ENCODE data around the gene ATP2A1. TPM values are rescaled to one million over a fixed set of nuclear protein-coding genes. Genes with fewer than 3 reads are reported as not detected.

The ATP2A1 gene
- total RNA-seq, result under 1 TPM; 0.27 to 0.37 TPM
- long read RNA-seq, result 0 reads

DNA sequence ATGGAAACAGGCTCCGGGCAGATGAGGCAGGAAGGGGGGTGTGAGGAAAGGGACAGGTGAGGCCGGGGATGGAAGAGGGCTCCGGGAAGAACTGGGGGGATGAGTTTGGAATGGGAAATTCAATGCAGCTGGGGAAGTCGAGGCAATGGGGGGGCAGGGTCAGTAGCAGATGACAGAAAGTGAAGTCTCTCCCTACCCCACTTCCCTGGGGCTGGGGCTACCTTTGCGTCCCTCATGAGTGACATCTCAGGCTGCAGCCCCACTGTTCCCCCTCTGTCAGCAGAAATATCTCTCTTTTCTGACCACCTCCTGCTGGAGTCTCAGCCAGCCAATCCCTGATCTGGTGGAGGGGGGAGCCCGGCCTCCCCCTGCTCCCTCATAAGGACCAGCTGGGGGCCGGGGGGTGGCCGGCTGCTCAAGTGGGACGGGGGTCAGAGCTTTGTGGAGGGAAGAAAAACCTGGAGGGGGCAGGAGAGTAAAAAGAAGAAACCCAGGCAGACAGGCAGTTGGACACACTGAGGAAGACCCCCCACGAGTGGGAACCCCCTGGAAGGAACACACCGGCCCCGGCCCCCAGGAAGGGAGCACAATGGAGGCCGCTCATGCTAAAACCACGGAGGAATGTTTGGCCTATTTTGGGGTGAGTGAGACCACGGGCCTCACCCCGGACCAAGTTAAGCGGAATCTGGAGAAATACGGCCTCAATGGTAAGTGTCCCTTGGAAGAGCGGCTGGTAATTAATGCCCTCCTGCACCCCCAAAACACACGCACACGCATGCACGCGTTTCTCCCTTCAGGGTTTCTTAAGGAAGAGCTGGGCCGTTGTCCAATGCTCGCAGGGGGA lies at the start of gene ATP2A1:
Gene ATP2A1 (plus strand): TSS at position 406 of the 844 bp plus-strand sequence. CDS start 184 bp downstream, at position 590.
- intact Hi-C loops (cut with DNase I), result no loop called here

DNA sequence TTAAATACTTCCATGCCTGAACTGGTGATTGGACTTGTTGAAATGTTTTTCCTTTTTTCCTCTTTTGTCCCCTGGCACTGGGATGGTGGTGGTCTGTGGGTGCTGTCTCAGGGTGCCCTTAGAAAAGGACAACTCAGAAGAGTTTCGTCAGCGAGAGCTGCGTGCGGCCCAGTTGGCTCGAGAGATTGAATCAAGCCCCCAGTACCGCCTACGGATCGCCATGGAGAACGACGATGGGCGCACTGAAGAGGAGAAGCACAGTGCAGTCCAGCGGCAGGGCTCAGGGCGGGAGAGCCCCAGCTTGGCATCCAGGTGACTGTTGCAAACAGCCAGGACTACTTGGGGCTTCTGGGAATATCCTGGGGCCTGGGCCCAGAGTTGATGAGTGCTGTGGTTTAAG lies 48.5 kb upstream of the ATP2A1 start:
- intact Hi-C loops (cut with DNase I), result no loop called here
- DNase-seq, result no peak
- ATAC-seq, result no peak

More for the DNA sequence above, at the start of gene ATP2A1:
- DNase-seq, result no peak
- ATAC-seq, result no peak

DNA sequence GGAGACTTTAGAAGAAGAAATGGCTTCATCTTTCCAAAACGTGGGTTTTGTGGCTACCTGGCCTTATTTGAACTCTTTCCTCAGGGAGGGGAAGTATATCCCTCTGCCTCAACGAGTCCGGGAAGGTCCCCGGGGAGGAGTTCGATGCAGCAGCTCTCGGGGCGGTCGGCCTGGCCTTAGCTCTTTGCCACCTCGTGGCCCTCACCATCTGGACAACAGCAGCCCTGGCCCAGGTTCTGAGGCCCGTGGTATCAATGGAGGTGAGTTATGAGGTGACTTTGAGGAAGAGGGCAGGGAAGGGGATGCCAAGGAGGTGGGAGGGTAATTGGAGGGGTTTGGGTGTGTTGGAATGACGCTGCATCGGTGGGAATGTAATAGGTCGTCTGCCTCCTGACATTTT lies 47.8 kb upstream of the ATP2A1 start:
- ATAC-seq (no peak), DNase-seq (no peak)
- intact Hi-C loops (cut with DNase I), result no loop called here

DNA sequence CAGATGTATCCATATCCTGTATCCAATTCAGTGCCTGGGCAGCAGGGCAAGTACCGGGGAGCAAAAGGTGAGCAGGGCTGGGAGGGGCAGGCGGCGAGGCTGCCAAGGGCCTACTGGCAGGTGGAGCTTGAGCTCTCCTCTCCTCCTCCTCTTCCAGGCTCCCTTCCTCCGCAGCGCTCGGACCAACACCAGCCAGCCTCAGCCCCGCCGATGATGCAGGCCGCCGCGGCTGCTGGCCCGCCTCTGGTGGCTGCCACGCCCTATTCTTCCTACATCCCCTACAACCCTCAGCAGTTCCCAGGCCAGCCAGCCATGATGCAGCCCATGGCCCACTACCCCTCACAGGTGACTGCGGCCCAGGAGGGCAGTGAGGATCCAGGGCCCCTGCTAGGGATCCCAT lies 43.9 kb upstream of the ATP2A1 start:
- DNase-seq (no peak), ATAC-seq (no peak)
- intact Hi-C loops (cut with DNase I), result no loop called here

DNA sequence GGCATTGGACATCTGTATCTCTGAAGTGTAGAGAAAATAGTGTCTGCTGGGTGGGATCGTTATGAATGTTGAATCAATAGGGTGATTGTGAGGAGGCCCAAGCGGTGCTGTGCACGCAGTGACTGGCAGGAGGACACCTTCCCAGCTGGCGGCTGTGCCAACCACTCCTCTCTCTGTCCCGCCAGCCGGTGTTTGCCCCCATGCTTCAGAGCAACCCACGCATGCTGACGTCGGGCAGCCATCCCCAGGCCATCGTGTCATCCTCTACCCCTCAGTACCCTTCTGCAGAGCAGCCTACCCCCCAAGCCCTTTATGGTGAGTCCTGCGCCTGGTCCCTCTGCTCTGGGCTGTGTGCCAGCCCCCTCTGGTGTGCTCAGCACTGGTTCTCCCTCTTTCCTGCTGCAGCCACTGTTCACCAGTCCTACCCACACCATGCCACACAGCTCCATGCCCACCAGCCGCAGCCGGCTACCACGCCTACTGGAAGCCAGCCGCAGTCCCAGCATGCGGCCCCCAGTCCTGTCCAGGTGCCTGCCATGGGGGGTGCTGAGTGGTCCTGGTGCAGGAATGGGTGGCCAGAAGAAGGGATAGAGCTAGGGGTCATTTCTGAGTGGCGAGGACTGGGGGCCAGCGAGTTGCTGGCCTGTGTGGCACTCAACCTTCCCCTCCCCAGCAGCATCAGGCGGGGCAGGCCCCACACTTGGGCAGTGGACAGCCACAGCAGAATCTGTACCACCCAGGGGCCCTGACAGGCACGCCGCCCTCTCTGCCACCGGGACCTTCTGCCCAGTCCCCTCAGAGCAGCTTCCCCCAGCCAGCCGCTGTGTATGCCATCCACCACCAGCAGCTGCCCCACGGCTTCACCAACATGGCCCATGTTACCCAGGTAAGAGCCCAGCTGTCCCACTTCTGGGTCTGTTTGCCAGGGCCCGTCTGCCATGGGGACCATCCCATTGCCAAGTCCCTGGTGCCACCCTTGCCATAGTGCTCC lies 43.1 kb upstream of the ATP2A1 start:
- intact Hi-C loops (cut with DNase I), result no loop called here
- no peak for DNase-seq
- no peak for ATAC-seq

DNA sequence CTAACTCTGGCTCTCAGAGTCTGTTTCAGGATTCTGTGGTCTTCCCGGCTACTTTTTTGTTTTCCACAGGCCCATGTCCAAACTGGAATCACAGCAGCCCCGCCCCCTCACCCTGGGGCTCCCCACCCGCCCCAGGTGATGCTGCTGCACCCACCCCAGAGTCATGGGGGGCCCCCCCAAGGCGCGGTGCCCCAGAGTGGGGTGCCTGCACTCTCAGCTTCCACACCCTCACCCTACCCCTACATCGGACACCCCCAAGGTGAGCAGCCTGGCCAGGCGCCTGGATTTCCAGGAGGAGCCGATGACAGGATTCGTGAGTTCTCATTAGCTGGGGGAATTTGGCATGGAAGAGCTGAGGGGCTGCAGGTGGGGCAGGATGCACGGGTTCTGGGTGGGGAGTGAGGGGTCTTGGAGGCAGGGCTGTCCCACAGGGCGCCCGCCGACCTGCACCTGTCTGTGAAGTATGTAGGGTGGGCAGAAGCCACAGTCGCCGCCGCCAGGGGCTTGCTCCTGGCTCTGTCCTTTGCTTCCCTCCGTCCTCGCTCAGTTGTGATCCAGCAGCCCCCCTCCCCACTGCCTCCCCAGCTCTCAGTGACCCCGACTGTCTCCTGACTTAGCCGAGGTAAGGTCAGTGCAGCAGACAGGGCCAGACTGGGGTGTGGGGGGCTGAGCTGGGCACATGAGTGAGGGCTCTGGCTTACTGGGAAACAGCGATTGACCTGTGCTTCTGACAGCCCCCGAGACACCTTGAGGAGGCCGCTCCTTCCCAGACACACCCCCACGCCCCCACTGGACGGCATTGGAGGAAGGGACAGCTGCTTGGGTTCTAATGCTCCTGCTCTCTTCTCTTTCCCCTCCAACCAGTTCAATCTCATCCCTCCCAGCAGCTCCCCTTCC lies 42.2 kb upstream of the ATP2A1 start:
- no peak for DNase-seq
- intact Hi-C loops (cut with DNase I), result no loop called here
- ATAC-seq, result no peak

DNA sequence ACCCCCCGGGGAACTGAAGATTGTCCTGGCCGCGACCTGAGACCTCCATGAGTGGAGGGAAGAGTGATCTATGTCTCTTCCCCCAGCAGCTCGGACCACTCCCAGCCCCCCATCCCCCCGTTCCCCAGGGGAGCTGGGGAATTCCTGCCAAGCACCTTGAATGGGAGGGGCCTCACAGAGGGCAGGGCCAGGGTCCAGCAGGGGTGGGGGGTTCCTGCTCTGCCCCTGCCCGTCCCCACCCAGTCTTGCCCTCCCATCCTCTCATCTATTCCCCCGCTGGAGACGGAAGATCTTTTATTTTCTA lies 41.6 kb upstream of the ATP2A1 start:
- no peak for DNase-seq
- intact Hi-C loops (cut with DNase I), result no loop called here
- ATAC-seq, result no peak

DNA sequence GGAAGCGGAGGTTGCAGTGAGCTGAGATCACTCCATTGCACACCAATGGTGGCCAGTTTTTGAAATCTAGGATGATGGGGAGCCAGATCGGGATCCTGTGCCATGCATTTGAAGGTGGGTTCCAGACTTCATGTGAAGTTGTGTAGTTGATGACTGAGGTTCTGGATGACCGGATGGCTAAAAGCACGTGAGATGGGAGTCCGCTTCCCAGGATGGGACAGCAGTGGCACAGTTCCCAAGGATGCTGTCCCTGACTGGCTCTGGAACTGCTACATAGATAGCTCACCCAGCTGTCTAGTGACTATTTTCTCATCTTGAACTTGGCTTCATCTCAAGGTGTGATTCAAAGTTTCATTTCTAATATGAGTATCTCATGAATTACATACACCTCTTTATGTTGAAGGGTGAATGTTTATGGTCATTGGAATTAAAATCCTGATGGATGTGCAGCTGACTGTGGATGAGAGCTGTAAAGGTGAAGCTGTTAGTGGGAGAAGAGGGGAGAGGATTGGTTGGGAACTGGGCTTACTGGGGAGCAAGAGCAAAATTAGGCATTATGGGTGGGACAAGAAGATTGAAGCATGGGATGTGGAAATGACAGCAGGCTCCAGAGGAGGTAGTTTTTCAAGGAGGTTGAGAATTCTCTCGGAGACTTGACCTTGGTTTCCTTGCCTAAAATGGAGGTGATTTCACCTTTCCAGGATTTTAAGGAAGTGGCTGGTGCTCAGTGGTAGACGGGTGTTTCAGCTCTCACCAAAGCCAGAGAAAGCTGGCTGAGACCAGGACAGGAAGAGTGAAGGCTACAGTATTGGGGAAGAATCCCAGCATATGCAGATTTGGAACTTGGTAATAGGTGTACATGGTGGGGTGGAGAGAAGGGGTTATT lies 40.4 kb upstream of the ATP2A1 start:
- DNase-seq (no peak), ATAC-seq (no peak)
- intact Hi-C loops (cut with DNase I), result no loop called here

DNA sequence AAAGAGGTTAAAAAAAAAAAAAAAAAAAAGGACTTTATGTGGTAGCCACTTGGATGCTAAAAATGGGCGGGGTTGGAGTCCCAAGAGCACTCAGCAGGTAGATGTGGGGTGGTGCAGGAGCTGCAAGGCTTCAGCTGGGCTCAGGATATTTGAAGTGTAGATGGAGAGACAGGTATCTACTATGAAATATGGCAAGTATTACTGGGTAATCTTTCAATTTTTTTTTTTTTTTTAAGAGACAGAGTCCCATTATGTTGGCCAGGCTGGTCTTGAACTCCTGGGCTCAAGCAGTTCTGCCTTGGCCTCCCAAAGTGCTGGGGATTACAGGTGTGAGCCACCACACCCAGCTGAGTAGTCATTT lies 39.8 kb upstream of the ATP2A1 start:
- ATAC-seq, result no peak
- no peak for DNase-seq
- intact Hi-C loops (cut with DNase I), result no loop called here

DNA sequence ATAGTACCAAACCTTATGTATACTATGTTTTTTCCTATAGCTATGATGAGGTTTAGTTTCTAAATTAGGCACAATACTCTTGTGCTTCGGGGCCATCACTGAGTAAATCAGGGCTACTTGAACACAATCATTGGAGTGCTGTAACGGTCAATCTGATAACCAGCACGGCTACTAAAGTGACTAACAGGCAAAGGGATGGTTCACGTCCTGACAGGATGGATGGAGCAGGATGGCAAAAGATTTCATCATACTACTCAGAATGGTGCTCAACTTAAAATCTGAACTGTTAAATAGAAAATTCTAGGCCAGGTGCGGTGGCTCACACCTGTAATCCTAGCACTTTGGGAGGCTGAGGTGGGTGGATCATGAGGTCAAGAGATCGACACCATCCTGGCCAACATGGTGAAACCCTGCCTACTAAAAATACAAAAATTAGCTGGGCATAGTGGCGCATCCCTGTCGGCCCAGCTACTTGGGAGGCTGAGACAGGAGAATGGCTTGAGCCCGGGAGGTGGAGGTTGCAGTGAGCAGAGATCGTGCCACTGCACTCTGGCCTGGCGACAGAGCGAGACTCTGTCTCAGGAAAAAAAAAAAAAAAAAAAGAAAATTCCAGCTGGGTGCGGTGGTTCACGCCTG lies 39.2 kb upstream of the ATP2A1 start:
- intact Hi-C loops (cut with DNase I), result no loop called here
- no peak for DNase-seq
- no peak for ATAC-seq

DNA sequence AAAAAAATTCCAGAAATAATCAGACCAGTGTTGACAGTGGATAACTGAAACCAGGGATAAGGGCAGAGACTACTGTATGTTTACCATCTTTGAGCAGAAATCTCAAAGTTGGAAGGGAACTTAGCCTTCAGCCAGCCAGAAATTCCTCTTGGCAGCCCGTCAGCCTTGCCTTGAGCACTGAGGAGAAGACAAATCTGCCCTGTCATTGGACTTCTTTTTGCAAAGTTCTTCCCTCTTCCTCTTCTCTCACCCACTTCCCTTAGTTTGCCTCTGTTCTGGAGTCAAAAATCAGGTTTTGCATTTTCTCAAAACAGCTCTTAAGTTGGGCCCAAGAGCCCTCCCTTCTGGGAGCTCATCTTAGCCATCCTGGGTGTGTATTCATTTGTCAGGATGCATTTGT lies 38.4 kb upstream of the ATP2A1 start:
- DNase-seq (no peak), ATAC-seq (peak in 1 of 2 donors; percentile 24)
- intact Hi-C loops (cut with DNase I), result loop anchor here in 1 of 2 donors (10.0 kb wide), 1 partner anchor 105 kb away; no protein-coding TSS in a partner anchor

DNA sequence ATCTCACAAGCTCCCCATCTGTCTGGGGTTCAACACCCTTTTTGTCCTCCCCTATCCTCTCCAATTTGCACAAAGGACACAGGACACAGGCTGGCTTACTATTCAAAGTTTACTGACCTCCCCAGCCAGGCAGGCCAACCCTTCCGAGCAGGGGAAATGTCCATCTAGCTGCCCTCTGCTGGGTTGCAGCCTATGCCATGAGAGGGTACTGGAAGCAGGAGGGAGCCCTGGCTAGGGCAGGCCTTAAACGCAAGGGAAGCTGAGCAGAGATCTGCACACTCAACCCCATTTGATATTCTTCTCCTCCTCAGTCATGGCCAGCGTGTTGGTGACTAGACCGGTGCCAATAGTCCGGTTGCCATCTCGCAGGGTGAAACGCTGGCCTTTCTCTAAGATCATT lies 35.6 kb upstream of the ATP2A1 start:
- intact Hi-C loops (cut with DNase I), result loop anchor here in 1 of 2 donors (10.0 kb wide), 1 partner anchor 102 kb away; no protein-coding TSS in a partner anchor
- no peak for DNase-seq
- no peak for ATAC-seq

DNA sequence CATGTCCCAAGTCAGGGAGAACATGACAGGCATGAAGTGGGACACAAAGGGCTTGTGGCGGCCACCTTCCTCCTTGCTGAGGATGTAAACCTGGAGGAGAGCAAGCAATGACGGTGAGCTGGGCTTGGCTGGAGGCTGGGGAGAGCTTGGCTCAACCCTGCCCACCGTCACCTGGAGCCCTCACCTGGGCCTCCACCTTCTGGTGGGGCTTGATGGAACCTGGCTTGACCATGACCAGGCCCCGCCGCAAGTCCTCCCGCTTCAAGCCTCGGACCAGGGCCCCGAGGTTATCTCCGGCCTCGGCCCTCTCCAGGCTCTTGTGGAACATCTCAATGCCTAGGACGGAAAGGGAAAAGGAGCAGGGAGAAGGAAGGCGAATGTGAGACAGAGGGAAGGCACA lies 34.5 kb upstream of the ATP2A1 start:
- intact Hi-C loops (cut with DNase I), result loop anchor here in 1 of 2 donors (10.0 kb wide), 1 partner anchor 101 kb away; no protein-coding TSS in a partner anchor
- no peak for DNase-seq
- no peak for ATAC-seq

DNA sequence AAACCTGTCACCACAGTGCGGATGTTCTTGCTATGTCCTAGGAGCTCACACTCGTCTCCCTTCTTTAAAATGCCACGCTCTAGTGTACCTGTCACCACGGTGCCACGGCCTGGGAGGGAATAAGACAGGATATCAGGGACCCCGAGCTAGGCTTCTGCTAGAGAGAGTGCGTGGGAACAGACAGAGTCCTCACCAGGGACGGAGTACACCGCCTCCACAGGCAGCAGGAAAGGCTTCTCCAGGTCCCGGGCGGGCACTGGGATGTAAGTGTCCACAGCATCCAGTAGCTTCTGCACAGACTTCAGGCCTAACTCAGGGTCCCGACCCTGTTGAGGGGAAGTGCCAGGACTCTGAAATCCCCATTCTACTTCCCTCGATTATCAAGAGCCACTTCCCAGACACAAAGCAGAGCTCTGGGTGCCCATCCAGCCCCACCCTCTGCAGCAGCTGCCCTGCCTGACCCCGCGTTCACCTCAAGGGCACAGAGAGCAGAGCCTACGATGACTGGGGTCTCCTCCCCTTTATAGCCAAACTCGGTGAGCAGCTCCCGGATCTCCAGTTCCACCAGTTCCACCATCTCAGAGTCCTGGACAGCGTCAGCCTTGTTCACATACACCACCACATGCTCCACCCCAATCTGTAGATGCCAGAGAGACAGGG lies 33.9 kb upstream of the ATP2A1 start:
- intact Hi-C loops (cut with DNase I), result loop anchor here in 1 of 2 donors (10.0 kb wide), 1 partner anchor 100 kb away; no protein-coding TSS in a partner anchor
- DNase-seq (no peak), ATAC-seq (no peak)

DNA sequence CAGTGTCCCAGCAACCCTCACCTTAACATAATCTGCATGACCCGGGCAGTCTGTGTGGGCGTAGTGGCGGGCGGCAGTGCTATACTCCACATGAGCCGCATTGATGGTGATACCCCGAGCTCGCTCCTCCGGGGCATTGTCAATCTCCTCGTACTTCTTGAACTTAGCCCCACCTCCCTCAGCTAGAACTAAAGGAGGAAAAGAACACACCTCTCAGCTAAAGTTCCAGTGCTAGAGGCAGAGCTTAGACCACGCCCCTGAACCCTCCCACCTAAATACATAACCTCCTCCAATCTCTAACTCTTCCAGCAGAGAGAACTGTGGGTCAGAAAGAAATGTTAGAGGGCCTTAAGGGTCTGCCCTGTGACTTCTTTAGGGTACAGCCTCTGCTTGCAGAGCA lies 33.0 kb upstream of the ATP2A1 start:
- ATAC-seq (no peak), DNase-seq (no peak)
- intact Hi-C loops (cut with DNase I), result loop anchor here in 1 of 2 donors (10.0 kb wide), 1 partner anchor 100 kb away; no protein-coding TSS in a partner anchor

DNA sequence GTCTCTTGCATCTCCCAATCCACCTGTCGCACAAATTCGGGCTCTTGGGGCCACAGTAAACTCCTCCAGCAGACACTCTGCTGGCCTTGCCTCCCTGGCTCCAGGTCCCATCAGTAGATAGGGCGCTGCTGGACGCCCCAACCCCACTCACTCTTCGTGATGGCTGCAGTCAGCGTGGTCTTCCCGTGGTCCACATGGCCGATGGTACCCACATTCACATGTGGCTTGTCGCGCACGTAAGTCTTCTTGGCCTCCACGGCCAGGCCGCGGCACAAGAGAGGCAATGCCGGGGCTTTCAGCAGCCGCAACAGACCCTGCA lies 32.6 kb upstream of the ATP2A1 start:
- intact Hi-C loops (cut with DNase I), result loop anchor here in 1 of 2 donors (10.0 kb wide), 1 partner anchor 99 kb away; no protein-coding TSS in a partner anchor
- DNase-seq (no peak), ATAC-seq (peak in 1 of 2 donors; percentile 0)

All from left cardiac atrium (tissue), 4 donors.